ENCODE data around the gene AAMDC. TPM values are rescaled to one million over a fixed set of nuclear protein-coding genes. Genes with fewer than 3 reads are reported as not detected.

The AAMDC gene
- total RNA-seq (2021), result 22.8 to 29.9 TPM (median 28.2 TPM) in 3 replicates
- percentile 54 among the genes with signal in this experiment for Bru-seq, nascent RNA
- long read RNA-seq, experiment 1, transcript AAMDC-202 (4 exons, 531 nt), result major isoform, 11 of 21 reads
- long read RNA-seq, experiment 1, partial matches to known transcripts, result 0 of 21 reads
- long read RNA-seq, experiment 1, other reads (novel, unspliced or antisense), result 8 of 21 reads
- long read RNA-seq, experiment 2, transcript AAMDC-206 (5 exons, 579 nt), result minor isoform, 8 of 47 reads
- long read RNA-seq, experiment 2, transcript AAMDC-202 (4 exons, 531 nt), result major isoform, 27 of 47 reads
- long read RNA-seq, experiment 2, partial matches to known transcripts, result 3 of 47 reads
- long read RNA-seq, experiment 2, other reads (novel, unspliced or antisense), result 9 of 47 reads
- long read RNA-seq, experiment 3, partial matches to known transcripts, result 0 of 3 reads
- long read RNA-seq, experiment 3, other reads (novel, unspliced or antisense), result 2 of 3 reads

DNA sequence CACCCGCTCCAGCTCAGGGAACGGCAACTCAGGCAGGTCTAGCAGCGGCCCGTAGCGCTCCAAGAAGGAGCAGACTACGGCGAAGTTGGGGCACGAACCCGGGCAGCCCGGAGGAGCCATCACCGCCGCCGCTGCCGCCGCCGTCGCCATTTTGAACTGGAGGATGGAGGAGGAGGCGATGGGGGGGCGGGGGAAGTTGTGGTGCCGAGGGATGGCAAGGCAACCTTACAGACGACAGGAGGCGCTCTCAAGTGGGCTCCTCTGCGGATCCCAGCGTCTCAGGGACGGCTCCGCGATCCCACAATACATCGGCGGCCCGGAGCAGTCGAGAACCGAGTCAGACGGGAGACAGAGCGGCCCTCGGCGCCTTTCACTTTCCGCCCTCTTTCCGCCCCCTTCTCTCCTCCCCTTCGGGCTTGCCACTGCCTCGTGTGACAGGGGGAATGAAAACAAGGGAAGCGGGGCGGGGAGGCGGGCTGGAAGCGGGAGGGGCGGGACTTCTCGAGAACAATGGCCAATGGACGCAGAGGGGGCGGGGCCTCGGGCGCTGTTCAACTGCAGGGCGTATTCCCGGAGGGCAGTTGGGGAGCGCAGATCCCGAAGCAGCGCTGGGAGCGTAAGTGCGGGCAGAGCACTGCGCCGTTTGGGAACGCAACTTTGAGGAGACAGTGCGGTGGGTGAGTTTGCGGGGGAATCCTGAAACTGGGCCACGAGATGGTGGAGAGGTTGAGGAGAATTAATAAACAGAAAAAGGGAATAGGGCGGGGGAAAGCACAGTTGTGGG is at the start of gene AAMDC, which contains the start of gene RSF1:
Gene AAMDC (plus strand): TSS at position 580 of the 784 bp plus-strand sequence. CDS start 21,353 bp downstream, outside the sequence.
Gene RSF1 (minus strand): TSS at position 158 of the 784 bp plus-strand sequence. CDS start 8 bp downstream, at position 150.
- POLR2A ChIA-PET, result interaction anchor here (1.3 to 2.3 kb wide), 2 partner anchors 174 kb away, joined by 5 to 17 read pairs; partner anchors contain the start of gene INTS4
- DNase-seq (ENCODE audit: low spot score), result peak; percentile 99
- CTCF ChIA-PET, result interaction anchor here (0.8 to 2.0 kb wide), 2 partner anchors 19 to 179 kb away, joined by 3 to 4 read pairs; no protein-coding TSS in a partner anchor
- no peaks in the 10 kb centered on the region for H3K27me3 Mint-ChIP-seq (ENCODE audit: low read depth)
- peaks cover 24% of the 10 kb centered on the region for H3K4me1 Mint-ChIP-seq
- H3K27ac Mint-ChIP-seq, result peak within 1 kb of the TSS; percentile 97
- TF ChIP-seq NFYB (CRISPR knock-in tag; conservative IDR thresholded peaks at IDR 0.05; ENCODE audit: low read depth) (peak; percentile 53; the same call in 1 of the 2 replicates), ZNF138 (CRISPR knock-in tag; conservative IDR thresholded peaks at IDR 0.05) (no peak), ZNF317 (CRISPR knock-in tag; IDR thresholded peaks at IDR 0.05; ENCODE audit: borderline replicate concordance, low read depth) (0 out of 2 replicates have a peak, but pooled peaks have one; percentile 49), GABPB1 (CRISPR knock-in tag; IDR thresholded peaks at IDR 0.05) (peak; percentile 29; the same call in 1 of the 2 replicates), ESRRA (CRISPR knock-in tag; IDR thresholded peaks at IDR 0.05; ENCODE audit: borderline replicate concordance) (no peak), JUN (CRISPR knock-in tag; IDR thresholded peaks at IDR 0.05) (0 out of 2 replicates have a peak, but pooled peaks have one; percentile 30), FOXK1 (CRISPR knock-in tag; IDR thresholded peaks at IDR 0.05) (peak; percentile 97), ARID4B (CRISPR knock-in tag; IDR thresholded peaks at IDR 0.05; ENCODE audit: borderline replicate concordance) (peak; percentile 81; the same call in 1 of the 2 replicates), ETV6 (CRISPR knock-in tag; IDR thresholded peaks at IDR 0.05) (peak; percentile 67; the same call in 1 of the 2 replicates), IRF2 (CRISPR knock-in tag; IDR thresholded peaks at IDR 0.05; ENCODE audit: borderline replicate concordance, low read depth) (no peak), MLX (CRISPR knock-in tag; IDR thresholded peaks at IDR 0.05) (no peak), SP1 (CRISPR knock-in tag; conservative IDR thresholded peaks at IDR 0.05) (peak; percentile 83), TEAD1 (CRISPR knock-in tag; IDR thresholded peaks at IDR 0.05) (peak; percentile 85), AFF4 (CRISPR knock-in tag; IDR thresholded peaks at IDR 0.05; ENCODE audit: borderline replicate concordance) (no peak)
- TF ChIP-seq, protein P1, sequence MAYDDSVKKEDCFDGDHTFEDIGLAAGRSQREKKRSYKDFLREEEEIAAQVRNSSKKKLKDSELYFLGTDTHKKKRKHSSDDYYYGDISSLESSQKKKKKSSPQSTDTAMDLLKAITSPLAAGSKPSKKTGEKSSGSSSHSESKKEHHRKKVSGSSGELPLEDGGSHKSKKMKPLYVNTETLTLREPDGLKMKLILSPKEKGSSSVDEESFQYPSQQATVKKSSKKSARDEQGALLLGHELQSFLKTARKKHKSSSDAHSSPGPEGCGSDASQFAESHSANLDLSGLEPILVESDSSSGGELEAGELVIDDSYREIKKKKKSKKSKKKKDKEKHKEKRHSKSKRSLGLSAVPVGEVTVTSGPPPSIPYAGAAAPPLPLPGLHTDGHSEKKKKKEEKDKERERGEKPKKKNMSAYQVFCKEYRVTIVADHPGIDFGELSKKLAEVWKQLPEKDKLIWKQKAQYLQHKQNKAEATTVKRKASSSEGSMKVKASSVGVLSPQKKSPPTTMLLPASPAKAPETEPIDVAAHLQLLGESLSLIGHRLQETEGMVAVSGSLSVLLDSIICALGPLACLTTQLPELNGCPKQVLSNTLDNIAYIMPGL (CRISPR knock-in tag; IDR thresholded peaks at IDR 0.05), result peak; percentile 84
- TF ChIP-seq, protein P2, sequence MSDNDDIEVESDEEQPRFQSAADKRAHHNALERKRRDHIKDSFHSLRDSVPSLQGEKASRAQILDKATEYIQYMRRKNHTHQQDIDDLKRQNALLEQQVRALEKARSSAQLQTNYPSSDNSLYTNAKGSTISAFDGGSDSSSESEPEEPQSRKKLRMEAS (CRISPR knock-in tag; IDR thresholded peaks at IDR 0.05), result peak; percentile 78; the same call in 1 of the 2 replicates
- H3K36me3 Mint-ChIP-seq, result peaks cover 5% of the 10 kb centered on the region
- H3K4me3 Mint-ChIP-seq, result peak within 1 kb of the TSS; percentile 94
- peak; percentile 81 for ATAC-seq
- peaks cover 4% of the 10 kb centered on the region for H3K9me3 Mint-ChIP-seq

Data from WTC11 (cell line).